GM13977 (cell line): ENCODE data around the gene ELF4.
A peak's percentile ranks its signal among the peaks of the same experiment; 100 is the strongest.

Experiments used
- DNase-seq: peaks from one replicate; pipeline ENCODE4 v3.0.0; 2012; ENCODE audit warnings: low spot score
- CTCF ChIP-seq: IDR thresholded peaks from 2 replicates; pipeline ENCODE4 v1.5.1; 2012; ENCODE audit warnings: mild to moderate bottlenecking, control low read depth; ENCODE audit not compliant: insufficient read depth; ENCODE audit errors: extremely low read depth, missing control alignments
- in situ Hi-C: fragments of 300-500 bp; cut with MboI; formaldehyde crosslinking; loops from one replicate; pipeline ENCODE4 v1.12.0; 2022; ENCODE audit warnings: low sequenced_read_pairs, low pct_unique_long_range_greater_than_20kb, mixed read lengths, inconsistent platforms; ENCODE audit not compliant: unreplicated experiment

The ELF4 gene

GRCh38 chrX:130110379-130111219 lies at the start of gene ELF4:
Gene ELF4, minus strand, starts transcription at chrX:130110497. Its CDS starts 29,167 bp downstream, at chrX:130081330.
- DNase-seq: peak; percentile 83
- TF ChIP-seq CTCF: no peak
- in situ Hi-C loops: no loop called here

- in situ Hi-C loops: no loop called here
These were observed 49.5 kb upstream of the ELF4 start for GRCh38 chrX:130159776-130160175.

GRCh38 chrX:130158311-130158710 lies 48.0 kb upstream of the ELF4 start:
- in situ Hi-C loops: no loop called here
- no peak for DNase-seq
- TF ChIP-seq CTCF: no peak

More at GRCh38 chrX:130159776-130160175, 49.5 kb upstream of the ELF4 start:
- TF ChIP-seq CTCF: no peak
- DNase-seq: no peak

- no peak for DNase-seq
- in situ Hi-C loops: no loop called here
- TF ChIP-seq CTCF: no peak
These were observed 45.3 kb upstream of the ELF4 start for GRCh38 chrX:130155564-130155963.

- in situ Hi-C loops: no loop called here
- no peak for TF ChIP-seq CTCF
- DNase-seq: no peak
These were observed 37.3 kb upstream of the ELF4 start for GRCh38 chrX:130147631-130148030.

GRCh38 chrX:130145123-130145522 lies 34.8 kb upstream of the ELF4 start:
- TF ChIP-seq CTCF: no peak
- in situ Hi-C loops: no loop called here
- DNase-seq: no peak
